ELF-1 (cell line): Measurements from ENCODE around the gene NAA30.
"Not testable (repeated sequence)": the region's sequence is repeated elsewhere in the genome, so short reads cannot be mapped to it uniquely, and the experiment has no call there.

ENCODE experiments used
- DNase-seq: peaks from one replicate; pipeline ENCODE4 v3.0.0-alpha.2; 2016; ENCODE audit warnings: low read depth, low spot score

Gene NAA30

DNA sequence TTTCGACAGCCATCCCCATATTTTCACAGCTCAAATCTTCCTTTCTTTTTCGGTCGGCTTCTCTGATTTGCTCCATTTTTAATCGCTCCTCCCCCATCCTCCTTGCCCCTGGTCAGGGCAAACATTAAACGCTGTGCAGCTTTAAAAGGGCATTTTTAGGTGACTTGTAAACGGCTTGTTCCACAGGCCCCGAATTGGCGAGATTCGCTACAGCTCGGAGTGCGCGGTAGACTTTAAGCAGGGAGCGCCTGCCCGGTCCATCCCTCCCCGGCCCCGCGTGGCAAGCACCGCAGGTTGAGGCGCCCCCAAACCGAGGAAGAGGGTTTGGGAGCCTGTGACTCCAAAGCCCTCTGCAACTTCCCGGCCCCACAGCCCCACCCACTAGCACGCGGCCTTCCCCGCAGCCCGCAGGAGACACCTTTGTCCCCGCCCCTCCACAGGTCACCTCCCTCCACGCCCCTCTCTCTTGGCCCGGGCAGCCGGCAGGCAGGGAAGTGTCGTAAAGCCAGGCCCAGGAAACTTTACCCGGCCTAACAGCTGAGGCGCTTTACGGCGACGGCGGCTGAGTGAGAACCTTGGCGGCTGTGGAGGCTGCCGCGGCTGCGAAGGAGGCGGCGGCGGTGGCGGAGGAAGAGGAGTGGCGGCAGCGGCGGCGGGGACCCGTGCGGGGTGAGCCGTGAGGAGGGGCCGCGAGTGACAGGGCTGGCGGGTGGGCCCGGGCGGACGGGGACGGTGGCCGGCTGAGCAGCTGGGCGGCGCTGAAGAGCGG, at the start of gene NAA30:
Gene NAA30 (plus strand): TSS at position 550 of the 769 bp plus-strand sequence. CDS start 372 bp downstream, outside the sequence.
- DNase-seq: peak; percentile 93

DNA sequence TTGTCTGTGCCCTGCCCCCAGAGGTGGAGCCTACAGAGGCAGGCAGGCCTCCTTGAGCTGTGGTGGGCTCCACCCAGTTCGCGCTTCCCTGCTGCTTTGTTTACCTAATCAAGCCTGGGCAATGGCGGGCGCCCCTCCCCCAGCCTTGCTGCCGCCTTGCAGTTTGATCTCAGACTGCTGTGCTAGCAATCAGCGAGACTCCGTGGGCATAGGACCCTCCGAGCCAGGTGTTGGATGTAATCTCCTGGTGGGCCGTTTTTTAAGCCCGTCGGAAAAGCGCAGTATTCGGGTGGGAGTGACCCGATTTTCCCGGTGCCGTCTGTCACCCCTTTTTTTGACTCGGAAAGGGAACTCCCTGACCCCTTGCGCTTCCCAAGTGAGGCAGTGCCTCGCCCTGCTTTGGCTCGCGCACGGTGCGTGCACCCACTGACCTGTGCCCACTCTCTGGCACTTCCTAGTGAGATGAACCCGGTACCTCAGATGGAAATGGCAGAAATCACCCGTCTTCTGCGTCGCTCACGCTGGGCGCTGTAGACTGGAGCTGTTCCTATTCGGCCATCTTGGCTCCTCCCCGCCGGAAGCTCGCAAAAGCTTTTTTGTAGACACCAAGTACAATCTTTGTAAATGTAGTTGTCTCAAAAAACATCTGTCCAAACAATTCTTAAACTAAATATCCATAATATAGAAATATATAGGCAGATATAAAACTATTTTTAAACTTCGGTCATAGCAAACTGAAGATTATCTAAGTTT, 46.7 kb upstream of the NAA30 start:
- not testable (repeated sequence) for DNase-seq

- DNase-seq: no peak
These were observed 45.3 kb upstream of the NAA30 start for GRCh38 chr14:57345106-57345505.

DNA sequence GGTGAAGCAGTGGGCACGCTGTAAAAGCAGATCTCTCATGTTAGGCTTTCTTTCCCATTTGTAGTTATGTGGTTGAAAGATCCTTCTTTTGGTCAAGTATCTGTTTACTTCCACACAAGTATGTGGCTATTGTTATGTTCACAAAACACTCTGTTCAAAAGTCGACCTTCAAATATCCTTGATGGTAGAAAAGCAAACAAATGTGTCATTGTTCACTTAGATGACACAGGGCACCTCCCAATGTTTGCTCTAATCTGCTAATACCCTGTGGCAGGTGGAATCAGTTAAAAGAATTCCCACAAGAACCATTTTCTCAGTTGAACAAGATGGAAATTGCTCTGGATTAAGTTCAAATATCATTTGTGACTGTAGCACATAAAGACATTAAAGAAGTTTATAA, 43.6 kb upstream of the NAA30 start:
- DNase-seq: no peak

DNA sequence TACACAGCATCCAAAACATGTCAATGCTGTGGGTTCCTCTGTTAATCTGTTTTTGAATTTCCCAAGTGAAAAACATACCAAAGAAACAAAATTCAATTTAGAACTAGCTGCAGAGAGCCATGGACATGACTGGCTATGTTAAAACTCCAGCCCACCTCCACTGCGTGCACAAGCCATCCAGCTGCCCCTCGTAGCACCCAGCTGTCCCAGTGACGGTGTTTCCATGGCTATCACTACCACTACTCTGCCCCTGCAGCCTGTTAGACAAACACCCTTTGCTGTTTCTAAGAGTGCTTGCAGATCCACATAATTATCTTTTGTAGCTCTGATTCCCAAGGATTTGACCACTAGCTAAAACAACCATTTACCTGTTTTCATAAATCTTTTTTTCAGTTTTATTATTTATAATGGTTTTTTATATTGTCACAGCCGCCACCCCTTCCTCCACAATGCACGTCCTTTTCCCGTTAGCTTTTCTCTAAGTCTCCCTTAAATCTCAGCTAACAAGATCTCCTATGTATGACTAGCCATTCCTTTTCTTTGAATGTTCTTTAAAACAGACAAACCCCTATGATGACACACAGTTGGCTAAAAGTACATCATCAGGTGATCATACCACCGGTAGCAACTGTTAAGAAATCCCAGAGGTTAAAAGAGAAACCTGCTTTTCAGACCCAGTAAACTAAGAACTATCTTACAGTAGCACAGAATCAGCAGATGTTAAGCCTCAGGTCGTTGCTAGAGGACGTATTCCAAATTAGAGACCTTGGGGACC, 37.8 kb upstream of the NAA30 start:
- no peak for DNase-seq

GRCh38 chr14:57355081-57355800, 35.1 kb upstream of the NAA30 start:
- no peak for DNase-seq

GRCh38 chr14:57362361-57362760, 28.0 kb upstream of the NAA30 start:
- DNase-seq: peak; percentile 81

- DNase-seq: peak; percentile 83
These were observed 25.5 kb upstream of the NAA30 start for GRCh38 chr14:57364659-57365450.

GRCh38 chr14:57370187-57370586, 20.2 kb upstream of the NAA30 start:
- not testable (repeated sequence) for DNase-seq

DNA sequence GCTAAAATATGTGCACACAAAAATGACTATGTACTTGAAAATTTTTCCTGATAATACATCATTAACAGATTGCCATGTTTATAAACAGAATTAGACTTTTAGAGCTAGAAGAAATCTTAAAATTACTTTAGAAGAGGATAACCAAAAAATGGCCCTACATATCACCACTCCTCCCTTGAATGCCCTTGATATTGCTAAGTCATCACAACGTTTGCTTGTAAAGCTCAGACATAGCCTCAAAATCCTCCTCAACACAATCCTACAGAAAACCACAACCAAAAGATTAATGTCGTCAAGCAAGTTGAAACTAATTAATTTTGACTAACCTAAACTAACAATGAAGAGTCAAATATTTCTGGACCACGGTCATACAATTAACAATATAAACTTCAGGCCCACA, 19.4 kb upstream of the NAA30 start:
- no peak for DNase-seq

GRCh38 chr14:57375156-57375555, 15.2 kb upstream of the NAA30 start:
- no peak for DNase-seq

DNA sequence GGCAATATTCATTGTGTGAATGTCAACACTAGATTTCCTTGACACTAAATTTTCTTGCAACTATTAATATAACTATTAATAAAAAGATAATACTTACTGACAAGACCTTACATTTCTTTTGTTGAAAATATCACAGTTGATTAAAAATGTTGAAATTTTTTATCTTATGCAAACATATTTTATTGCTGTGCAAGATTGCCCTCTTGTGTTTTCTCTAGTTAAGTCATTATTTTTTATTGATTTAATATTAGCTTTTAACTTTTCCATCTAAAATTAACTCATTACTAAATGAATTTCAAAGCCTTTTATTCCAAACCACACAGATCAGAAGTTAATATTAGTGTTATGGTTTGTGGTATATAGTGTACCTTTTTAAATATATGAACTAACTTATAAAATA, 11.7 kb upstream of the NAA30 start:
- no peak for DNase-seq

- no peak for DNase-seq
These were observed 9.5 kb upstream of the NAA30 start for GRCh38 chr14:57380935-57381334.

DNA sequence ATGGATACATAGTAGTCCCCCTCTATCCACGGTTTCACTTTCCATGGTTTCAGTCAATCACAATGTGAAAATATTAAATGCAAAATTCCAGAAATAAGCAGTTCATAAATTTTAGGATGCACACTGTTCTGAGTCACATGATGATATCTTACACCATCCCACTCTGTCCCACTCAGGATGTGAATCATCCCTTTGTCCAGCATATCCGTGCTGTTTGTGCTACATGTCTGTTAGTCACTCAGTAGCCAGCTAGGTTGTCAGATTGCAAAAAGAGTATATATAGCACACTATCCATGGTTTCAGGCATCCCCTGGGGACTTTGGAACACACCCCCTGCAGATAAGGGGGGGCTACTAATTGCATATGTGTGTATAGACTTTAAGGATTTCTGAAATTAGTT, 8.1 kb upstream of the NAA30 start:
- DNase-seq: no peak

DNA sequence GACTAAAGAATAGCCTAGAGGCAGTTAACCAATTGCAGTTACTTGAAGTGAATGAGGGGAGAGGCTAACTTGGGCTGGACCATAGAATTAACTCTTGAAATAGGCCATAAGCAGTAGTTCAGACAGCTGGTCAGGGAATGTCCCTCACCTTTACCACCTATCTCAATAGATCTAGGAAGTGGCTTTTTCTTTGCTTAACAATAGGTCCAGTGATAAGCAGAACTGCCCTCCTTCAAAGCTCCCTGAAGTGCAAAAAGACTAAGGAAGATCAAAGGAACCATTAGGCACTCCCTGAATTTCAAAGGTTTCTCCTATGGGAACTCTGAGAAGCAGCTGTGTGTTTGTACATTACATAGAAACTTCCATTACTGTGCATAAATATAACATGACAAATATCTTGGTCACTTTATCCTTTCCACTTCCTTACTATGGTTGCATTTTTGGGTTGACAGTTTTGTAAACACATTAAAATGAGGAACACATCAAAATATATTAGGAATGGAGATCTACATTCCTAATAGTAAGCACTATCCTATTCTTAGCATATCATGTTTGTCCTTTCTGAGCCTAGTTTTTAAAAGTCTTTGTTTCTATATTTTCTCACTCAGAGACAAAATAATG, 7.2 kb upstream of the NAA30 start:
- DNase-seq: peak; percentile 77

- no peak for DNase-seq
These were observed 2.3 kb upstream of the NAA30 start for GRCh38 chr14:57388067-57388466.

DNA sequence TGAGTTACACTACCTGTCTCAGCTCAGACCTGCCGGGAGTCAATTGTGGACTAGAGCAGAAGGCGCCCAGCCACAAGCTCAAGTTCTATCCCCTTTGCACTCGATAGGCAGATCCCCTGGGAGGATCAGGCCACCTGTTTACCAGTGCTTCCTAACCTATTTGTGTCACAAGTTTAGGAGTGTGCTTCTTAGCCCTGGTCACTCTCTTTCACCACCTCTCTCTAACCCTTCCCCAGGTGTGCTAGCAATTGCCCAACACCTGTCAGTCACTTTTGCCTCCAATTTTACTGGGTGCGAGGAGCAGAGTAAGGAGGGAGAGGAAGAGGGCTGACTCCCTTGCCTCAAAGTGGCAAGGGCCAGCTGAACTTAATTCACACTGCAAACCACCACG, 745 bp upstream of the NAA30 start:
- peak; percentile 53 for DNase-seq

GRCh38 chr14:57390806-57391516, 575 bp downstream of the NAA30 start:
- DNase-seq: peak; percentile 62

DNA sequence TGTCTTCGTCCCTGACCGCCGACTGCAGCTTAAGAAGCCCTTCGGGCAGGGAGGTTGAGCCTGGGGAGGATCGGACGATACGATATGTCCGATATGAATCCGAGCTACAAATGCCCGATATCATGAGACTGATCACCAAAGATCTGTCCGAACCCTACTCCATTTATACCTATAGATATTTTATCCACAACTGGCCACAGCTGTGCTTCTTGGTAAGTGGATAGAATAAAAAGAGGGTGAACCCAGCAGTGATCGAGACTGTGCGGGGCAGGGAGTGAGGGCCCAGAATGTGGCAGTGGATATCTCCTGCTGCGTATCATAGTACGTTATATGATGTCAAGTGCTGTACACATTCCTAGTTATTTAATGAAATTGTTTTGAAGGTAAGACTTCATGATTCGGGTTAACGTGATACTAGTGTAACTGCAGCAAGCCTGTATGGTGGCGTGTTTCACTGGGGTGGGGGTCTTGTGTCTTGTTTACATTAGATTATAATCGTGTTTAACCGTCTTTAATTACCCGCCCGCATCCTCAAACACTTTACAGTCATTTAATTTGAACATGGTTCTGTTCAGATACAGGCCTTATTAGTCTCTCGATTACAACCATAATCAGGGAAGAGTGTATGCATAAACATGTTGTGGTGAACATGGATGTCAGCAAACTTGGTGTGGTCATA, 1.3 kb downstream of the NAA30 start:
- no peak for DNase-seq
